Stimulated activated CD8-positive, alpha-beta memory T cell treated with anti-CD3 and anti-CD28 coated beads, Interleukin-4, amount 100 ng/mL, for 48 hours (primary cell): ENCODE measurements around the gene HSPB6.
"Not testable (repeated sequence)": the region's sequence is repeated elsewhere in the genome, so short reads cannot be mapped to it uniquely, and the experiment has no call there.

ENCODE experiments used
- DNase-seq: peaks from one replicate; pipeline ENCODE4 v3.0.0-alpha.2; 2020

Gene HSPB6

DNA sequence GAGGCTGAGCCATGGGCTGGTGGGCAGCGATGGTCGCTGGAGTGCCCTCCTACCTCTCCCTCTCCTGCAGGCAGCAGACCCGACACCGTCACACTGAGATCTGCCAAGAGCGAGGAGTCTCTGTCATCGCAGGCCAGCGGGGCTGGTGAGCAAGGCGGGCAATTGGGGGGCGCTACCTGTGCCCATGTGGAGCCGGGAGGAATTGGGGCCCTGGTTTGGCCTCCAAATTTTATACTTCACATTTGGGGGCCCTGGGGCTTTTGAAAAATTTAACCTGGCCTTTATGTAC is 28.5 kb upstream of the HSPB6 start:
- DNase-seq, result no peak

- no peak for DNase-seq
Observed at GRCh38 chr19:35784503-35785338, 27.9 kb upstream of the HSPB6 start.

- no peak for DNase-seq
Observed at GRCh38 chr19:35783469-35784434, 26.9 kb upstream of the HSPB6 start.

DNA sequence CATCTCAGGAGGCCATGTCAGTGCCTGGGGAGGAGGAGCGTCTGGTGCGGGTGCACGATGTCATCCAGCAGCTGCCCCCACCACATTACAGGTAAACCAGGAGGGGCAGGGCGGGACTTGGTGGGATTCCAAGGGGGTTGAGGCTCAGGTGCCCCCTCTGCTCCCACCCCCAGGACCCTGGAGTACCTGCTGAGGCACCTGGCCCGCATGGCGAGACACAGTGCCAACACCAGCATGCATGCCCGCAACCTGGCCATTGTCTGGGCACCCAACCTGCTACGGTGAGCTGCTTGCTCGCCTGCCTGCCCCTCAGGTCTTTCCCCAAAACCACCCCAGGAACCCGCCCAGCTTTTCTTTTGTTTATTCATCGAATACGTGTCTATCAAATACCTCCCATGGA is 25.8 kb upstream of the HSPB6 start:
- DNase-seq, result no peak

- no peak for DNase-seq
Observed at GRCh38 chr19:35781650-35782049, 24.8 kb upstream of the HSPB6 start.

DNA sequence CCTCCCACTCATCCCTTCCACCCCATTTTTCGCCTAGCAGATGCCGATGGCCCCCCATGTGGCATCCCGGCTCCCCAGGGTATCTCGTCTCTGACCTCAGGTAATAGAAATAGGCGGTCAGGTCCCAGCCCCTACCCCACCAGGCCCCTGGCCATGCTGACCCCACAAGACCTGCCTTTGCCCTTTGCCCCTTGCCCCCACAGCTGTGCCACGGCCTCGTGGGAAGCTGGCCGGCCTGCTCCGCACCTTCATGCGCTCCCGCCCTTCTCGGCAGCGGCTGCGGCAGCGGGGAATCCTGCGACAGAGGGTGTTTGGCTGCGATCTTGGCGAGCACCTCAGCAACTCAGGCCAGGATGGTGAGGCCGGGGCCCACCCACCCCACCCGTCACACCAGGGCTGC is 23.9 kb upstream of the HSPB6 start:
- DNase-seq, result no peak

DNA sequence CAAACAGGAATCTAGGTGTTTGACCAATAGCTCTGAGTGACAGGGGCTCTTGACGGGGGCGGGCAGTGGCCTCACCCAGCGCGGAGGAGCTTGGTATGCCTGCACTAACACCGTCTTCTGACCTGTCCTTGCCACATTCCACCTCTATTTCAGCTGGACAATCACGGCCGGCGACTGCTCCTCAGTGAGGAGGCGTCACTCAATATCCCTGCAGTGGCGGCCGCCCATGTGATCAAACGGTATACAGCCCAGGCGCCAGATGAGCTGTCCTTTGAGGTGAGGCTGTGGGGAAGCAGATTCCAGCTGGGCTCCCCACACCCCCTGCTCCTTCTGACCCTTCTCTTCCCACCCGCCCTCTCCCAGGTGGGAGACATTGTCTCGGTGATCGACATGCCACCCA is 23.2 kb upstream of the HSPB6 start:
- DNase-seq, result no peak

DNA sequence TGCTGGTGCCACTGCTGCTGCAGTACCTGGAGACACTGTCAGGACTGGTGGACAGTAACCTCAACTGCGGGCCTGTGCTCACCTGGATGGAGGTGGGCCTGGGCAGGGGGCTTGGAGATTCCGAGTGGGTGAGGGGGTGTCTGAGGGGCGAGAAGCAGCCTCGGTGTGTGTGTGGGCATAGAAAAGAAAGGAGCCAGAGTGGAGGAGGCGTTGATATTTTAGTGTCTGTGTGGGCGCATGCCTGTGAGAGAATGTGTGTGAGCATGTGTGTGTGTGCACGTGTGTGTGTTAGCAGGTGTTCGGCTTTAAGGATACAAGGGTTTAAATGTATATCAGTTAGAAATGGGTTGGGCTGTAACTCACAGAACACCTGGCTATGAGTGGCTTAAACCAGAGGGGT is 22.2 kb upstream of the HSPB6 start:
- DNase-seq, result no peak

GRCh38 chr19:35777961-35778360 is 21.1 kb upstream of the HSPB6 start:
- no peak for DNase-seq

GRCh38 chr19:35777086-35777841 is 20.4 kb upstream of the HSPB6 start:
- no peak for DNase-seq

- DNase-seq, result no peak
Observed at GRCh38 chr19:35776102-35776788, 19.4 kb upstream of the HSPB6 start.

DNA sequence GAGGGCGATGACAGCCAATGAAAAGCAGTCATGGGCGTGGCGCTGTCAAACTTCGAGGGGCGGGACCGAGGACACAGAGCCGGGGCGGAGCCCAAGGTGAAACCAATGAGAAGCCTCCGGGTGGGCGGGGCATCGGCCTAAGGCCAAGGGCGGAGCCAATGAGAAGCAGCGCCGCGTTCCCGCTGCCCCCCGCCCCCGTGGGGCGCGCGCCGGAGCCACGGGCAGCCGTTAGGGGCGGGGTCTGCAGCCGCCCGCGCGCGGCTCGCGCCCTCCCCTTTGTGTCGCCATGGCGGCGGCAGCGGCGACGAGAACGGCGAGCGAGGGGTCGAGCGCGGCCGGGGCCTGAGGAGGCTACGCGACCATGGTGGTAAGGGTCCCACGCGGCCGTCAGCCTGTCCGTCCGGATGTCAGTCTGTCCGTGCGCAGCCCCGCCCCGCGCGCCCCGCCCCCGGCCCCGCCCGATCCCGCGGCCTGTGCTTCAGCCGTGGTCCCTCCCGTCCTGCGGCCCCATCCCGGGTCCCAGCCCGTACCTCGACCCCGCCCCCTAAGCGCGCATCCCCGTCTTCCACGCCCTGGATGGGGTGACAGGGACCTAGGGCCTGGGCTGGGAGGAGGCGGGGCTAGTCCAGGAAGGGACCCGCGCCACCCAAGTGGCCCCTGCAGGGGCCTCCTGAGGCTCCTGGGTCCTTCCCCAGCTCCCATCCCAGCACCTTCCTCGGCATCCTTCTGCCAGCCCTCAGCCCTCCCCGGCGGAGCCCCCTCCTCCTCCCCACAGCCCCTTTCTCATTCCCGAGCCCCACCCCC is 18.7 kb upstream of the HSPB6 start, which contains the start of gene ARHGAP33:
ARHGAP33 (plus strand) TSS at position 267 of the 804 bp plus-strand sequence; CDS start at position 362, 95 bp downstream.
- peak; percentile 100 for DNase-seq

- DNase-seq, result no peak
Observed at GRCh38 chr19:35775046-35775297, 18.1 kb upstream of the HSPB6 start.

DNA sequence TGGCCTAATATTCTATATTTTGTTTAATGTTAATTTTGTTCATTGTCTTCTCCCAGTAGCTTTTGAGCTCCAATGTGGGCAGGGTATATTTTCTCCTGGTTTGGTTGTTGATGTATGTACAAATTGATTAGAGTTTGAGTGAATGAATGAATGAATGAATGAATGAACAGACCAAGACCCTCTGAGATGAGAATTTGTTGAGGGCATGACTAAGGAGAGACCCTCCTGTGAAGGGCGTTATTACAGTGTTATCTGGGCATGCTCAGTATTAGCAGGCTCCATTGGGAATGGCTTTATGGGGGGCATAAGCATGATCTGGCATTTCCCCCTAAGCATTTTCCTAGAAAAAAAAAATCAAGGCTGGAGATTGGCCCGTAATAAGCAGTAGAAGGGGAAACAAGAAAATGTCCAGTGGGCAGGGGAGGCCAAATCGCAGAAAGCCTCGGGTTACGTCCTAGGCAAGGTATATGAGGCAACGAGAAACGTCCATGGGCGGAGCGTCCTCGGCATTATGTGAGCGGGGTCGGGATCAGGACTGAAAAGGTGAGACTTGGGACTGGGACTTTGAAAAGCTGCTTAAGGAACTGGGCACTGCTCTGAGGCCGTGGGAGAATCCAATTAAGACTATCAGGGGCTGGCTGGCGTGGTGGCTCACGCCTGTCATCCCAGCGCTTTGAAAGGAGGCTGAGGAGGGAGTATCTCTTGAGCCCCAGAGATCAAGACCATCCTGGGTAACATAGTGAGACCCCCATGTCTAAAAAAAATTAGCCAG is 17.6 kb upstream of the HSPB6 start:
- DNase-seq, result no peak

DNA sequence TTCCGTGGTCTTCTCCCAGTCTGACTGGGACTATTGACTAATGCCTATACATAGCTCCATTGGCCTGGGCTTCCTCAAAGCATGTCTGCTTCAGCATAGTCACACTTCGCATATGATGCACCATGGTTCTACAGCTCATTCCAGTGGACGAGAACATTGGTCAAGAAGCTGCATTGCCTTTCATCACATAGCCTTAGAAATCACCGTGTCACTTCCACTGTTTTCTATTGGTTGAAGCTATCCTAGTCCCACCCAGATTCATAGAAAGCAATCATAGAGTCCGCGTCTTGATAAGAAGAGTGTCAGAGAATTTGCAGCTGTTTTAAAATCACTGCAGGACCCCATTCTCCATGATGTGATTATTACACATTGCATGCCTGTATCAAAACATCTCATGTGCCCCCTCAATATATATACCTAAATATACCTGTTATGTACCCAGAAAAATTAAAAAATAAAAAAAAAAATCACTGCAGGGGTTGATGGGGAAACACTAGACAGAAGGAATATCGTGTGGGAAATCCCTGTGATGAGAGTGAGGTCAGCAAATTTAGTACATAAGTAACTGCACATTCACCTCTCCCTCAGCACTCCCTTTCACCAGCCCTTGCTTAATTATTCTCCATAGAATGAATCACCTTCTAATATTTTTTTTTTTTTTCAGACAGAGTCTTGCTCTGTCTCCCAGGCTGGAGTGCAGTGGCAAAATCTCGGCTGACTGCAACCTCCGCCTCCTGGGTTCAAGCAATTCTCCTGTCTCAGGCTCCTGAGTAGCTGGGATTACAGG is 16.4 kb upstream of the HSPB6 start:
- no peak for DNase-seq

DNA sequence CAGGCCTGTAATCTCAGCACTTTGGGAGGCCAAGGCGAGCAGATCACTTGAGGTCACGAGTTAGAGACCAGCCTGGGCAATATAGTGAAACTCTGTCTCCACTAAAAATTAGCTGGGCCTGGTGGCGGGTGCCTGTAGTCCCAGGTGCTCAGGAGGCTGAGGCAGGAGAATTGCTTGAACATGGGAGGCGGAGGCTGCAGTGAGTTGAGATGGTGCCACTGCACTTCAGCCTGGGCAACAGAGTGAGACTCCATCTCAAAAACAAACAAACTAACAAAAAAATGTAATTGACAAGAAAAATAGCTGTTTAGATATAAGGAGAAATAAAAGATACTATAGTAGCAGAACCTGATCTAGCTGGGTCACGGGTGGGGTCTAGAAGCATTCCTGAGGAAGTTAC is 15.5 kb upstream of the HSPB6 start:
- DNase-seq, result not testable (repeated sequence)

GRCh38 chr19:35768082-35768421 is 11.2 kb upstream of the HSPB6 start:
- DNase-seq, result no peak

- DNase-seq, result no peak
Observed at GRCh38 chr19:35767288-35768081, 10.7 kb upstream of the HSPB6 start.

DNA sequence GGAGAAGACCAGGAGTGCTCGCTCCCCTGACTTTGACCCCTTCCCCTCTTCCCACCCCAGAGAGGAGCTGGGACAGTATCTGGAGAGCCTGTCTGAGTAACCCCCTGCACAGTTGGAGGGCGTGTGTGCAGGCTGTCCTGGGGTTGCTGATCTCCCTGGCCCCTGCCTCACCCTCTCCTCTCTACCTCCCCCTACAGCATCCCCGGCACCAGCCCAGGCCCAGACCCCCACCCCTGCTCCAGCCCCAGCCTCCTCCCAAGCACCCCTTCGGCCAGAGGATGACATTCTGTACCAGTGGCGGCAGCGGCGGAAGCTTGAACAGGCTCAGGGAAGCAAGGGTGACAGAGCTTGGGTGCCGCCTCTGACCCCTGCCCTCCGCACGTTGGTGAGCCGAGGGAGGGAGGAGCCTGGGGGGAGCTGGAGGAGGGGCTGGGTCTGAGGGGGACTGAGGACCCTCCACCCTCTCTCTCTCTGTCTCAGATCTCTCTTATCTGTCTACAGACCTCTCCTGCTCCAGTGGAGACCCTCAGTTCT is 9.8 kb upstream of the HSPB6 start:
- no peak for DNase-seq
